Upper lobe of right lung (tissue), 1 donor: ENCODE results near the gene ISCU. TPM values are rescaled to one million over a fixed set of nuclear protein-coding genes. Genes with fewer than 3 reads are reported as not detected.
A peak's percentile ranks its signal among the peaks of the same experiment; 100 is the strongest.

Experiments
- ATAC-seq: fragments of 200-7000 bp; cut with Tn5 transposase; one replicate; pipeline ENCODE4 v1.9.1; 2020; ENCODE audit warnings: mild to moderate bottlenecking, moderate library complexity
- DNase-seq: peaks from one replicate; pipeline ENCODE4 v3.0.0-alpha.2; 2020
- H3K27ac ChIP-seq: fragments of 200-600 bp; one replicate; pipeline ENCODE4 v1.8.0; 2022
- H3K27me3 ChIP-seq: fragments of 200-600 bp; one replicate; pipeline ENCODE4 v1.8.0; 2022; ENCODE audit warnings: mild to moderate bottlenecking
- H3K36me3 ChIP-seq: fragments of 200-600 bp; one replicate; pipeline ENCODE4 v1.8.0; 2022
- H3K4me1 ChIP-seq: fragments of 200-600 bp; one replicate; pipeline ENCODE4 v1.8.0; 2022
- H3K4me3 ChIP-seq: fragments of 200-600 bp; one replicate; pipeline ENCODE4 v1.8.0; 2022; ENCODE audit warnings: mild to moderate bottlenecking
- H3K9me3 ChIP-seq: fragments of 200-600 bp; one replicate; pipeline ENCODE4 v1.8.0; 2022
- intact Hi-C: fragments of 100-400 bp; cut with DNase I; formaldehyde crosslinking; loops from one replicate; pipeline ENCODE4 v1.11.0; 2022
- total RNA-seq: library from RNA; stranded (reverse); fragmentation: NEBNext Ultra II Directional; extraction: Animal tissue kit (Norgen Biotek cat#: 25700); gene quantifications from one replicate; pipeline ENCODE4 v1.2.1, GENCODE V29; 2021
- TF ChIP-seq, protein P1 (sequence below): fragments of 200-600 bp; IDR thresholded peaks from one replicate; pipeline ENCODE4 v1.8.0; 2022; ENCODE audit warnings: antibody characterized with exemption
- donor health status: DM: no; HTN: yes; CAD: no; lungs with severe emphysema.

The ISCU gene
- total RNA-seq, 1 donor from 2014 or later, result 138 TPM

DNA sequence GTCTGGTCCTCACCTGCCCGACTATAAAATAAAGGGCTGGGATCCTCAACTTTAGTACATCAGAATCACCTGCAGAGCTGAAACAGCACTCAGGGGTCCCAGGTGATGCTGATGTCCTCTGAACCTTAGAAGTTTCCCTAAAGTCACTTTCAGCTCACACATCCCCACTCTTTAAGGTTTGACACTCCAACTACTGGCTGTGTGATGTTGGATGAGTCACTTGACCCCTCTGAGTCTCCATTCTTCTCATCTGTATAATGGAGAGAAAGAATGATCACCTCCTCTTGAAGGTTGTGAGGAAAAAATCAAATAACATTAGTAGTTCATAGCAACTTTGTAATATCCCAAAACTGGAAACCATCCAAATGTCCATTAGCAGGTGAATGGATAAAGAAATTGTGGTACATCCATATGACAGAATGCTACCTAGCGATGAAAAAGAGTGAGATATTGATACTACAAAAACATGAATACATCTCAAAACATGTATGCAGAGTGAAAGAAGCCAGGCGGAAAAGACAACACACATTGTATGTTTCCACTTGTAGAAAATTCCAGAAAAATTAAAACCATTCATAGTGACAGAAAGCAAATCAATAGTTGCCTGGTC lies 22.2 kb downstream of the ISCU start:
- DNase-seq (no peak), ATAC-seq (no peak)
- intact Hi-C loops, result no loop called here
- H3K27me3 ChIP-seq, result no peaks in the 10 kb centered on the region
- TF ChIP-seq, protein P1, sequence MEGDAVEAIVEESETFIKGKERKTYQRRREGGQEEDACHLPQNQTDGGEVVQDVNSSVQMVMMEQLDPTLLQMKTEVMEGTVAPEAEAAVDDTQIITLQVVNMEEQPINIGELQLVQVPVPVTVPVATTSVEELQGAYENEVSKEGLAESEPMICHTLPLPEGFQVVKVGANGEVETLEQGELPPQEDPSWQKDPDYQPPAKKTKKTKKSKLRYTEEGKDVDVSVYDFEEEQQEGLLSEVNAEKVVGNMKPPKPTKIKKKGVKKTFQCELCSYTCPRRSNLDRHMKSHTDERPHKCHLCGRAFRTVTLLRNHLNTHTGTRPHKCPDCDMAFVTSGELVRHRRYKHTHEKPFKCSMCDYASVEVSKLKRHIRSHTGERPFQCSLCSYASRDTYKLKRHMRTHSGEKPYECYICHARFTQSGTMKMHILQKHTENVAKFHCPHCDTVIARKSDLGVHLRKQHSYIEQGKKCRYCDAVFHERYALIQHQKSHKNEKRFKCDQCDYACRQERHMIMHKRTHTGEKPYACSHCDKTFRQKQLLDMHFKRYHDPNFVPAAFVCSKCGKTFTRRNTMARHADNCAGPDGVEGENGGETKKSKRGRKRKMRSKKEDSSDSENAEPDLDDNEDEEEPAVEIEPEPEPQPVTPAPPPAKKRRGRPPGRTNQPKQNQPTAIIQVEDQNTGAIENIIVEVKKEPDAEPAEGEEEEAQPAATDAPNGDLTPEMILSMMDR, result no peak
- no peaks in the 10 kb centered on the region for H3K36me3 ChIP-seq
- H3K27ac ChIP-seq, result no peak overlapping the region
- H3K4me3 ChIP-seq, result no peak overlapping the region
- peaks cover 6% of the 10 kb centered on the region for H3K4me1 ChIP-seq
- H3K9me3 ChIP-seq, result no peaks in the 10 kb centered on the region

DNA sequence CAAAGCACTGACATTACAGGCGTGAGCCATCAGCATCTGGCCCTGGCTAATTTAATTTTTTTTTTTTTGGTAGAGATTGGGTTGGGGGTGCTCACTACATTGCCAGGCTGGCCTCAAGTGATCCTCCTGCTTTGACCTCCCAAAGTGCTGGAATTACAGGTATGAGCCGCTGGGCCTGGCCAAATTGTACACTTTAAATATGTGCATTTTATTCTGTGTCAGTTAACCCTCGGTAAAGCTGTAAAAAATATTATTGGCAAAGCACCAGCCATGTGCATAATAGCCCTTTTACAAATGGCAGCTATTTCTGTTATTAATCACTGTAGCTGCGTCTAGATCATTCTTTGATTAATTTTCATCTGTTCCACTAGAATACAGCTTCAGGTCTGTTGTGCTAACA lies 23.5 kb downstream of the ISCU start:
- no peaks in the 10 kb centered on the region for H3K9me3 ChIP-seq
- no peaks in the 10 kb centered on the region for H3K27me3 ChIP-seq
- TF ChIP-seq, protein P1, result no peak
- peaks cover 4% of the 10 kb centered on the region for H3K4me1 ChIP-seq
- DNase-seq (peak; percentile 3), ATAC-seq (no peak)
- no peak overlapping the region for H3K27ac ChIP-seq
- no peaks in the 10 kb centered on the region for H3K36me3 ChIP-seq
- H3K4me3 ChIP-seq, result no peak overlapping the region
- intact Hi-C loops, result no loop called here

DNA sequence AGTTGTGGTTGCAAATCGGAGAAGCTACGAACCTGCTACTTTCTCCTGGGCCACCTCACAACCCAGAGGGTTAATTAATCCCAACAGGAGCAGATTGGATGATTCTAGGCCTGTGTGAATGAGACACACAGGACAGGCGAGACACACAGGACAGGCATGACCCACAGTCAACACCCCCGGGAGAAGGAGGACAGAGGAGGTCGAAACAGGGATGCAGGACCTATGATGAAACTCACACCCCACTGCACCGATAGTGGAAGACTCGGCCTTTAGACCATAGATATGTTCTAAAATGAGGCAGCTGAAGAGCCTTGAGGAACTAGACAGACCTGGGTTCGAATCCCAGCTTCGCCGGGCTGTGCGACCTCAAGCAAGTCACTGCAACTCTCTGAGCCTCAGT lies 23.9 kb downstream of the ISCU start:
- Histone ChIP-seq H3K36me3 (no peaks in the 10 kb centered on the region), H3K9me3 (no peaks in the 10 kb centered on the region), H3K27me3 (no peaks in the 10 kb centered on the region), H3K4me1 (no peaks in the 10 kb centered on the region), H3K27ac (no peak overlapping the region), H3K4me3 (no peak overlapping the region)
- TF ChIP-seq, protein P1, result no peak
- peak; percentile 23 for DNase-seq
- intact Hi-C loops, result no loop called here
- ATAC-seq, result no peak

DNA sequence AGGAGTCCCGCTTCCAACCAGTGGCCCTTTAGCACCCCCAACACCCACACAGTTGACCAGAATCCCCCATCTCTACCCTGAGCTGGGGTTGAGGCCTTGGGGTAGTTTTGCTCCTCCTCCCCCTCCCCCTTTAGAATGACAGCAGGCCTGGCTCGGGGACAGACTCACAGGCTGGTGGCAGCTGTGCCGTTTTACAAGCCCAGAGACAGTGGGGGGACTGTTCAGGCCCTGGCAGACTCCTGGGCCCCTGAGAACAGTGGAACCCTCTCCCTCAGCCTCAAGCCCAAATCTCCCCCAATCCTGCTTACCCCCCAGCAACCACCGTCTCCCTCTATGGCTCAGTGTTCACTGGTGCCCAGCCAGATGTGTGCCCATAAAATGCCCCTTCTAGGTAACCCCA lies 25.4 kb downstream of the ISCU start:
- TF ChIP-seq, protein P1, result no peak
- no peaks in the 10 kb centered on the region for H3K27me3 ChIP-seq
- no peaks in the 10 kb centered on the region for H3K9me3 ChIP-seq
- H3K4me1 ChIP-seq, result no peaks in the 10 kb centered on the region
- no peak overlapping the region for H3K4me3 ChIP-seq
- no peak overlapping the region for H3K27ac ChIP-seq
- H3K36me3 ChIP-seq, result no peaks in the 10 kb centered on the region
- intact Hi-C loops, result no loop called here
- DNase-seq (peak; percentile 54), ATAC-seq (no peak)

DNA sequence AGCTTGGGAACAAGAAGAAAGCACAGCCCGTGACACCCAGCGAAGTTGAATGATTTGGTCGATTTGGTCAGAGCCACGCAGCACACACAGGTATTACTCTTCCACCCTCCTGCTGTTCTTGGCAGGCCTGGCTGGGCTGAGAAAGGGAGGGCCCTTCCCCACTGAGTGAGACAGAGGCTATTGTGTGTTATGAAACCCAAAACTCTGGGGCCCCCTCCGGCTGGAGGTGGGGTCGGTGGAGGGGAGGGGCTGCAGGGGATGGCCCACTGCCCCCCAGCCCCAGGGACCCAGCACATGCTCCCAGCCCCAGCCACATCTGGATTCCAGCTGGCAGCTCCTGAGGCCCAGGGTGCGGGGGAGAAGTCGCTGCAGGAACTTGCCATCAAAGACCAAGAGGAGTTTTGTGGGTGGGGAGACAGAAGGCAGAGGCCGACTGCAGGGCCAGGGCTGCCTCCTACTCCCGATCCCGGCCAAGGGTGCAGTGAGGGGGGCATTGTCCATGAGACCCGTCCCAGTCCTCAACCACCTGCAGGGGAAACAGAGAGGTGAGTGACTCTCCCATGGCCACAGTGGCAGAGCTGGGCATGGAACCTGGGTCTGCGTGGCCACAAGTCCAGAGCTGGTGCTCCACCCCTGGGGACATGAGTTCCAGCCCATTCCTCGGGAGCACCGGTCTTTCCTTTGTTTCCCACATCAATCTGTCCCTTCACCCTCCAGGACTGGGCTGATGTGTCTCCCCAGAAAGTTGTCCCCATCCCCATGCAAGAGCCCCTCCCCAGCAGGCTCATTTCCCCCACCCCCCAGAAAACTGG lies 26.8 kb downstream of the ISCU start:
- H3K9me3 ChIP-seq, result no peaks in the 10 kb centered on the region
- DNase-seq, result peak; percentile 32
- no peak for ATAC-seq

More for the DNA sequence above, 26.8 kb downstream of the ISCU start:
- TF ChIP-seq, protein P1, result no peak
- H3K4me3 ChIP-seq, result no peak overlapping the region
- no peaks in the 10 kb centered on the region for H3K36me3 ChIP-seq
- no peaks in the 10 kb centered on the region for H3K4me1 ChIP-seq
- no peaks in the 10 kb centered on the region for H3K27me3 ChIP-seq
- intact Hi-C loops, result no loop called here
- H3K27ac ChIP-seq, result no peak overlapping the region
